BE2C (cell line): ENCODE results near the gene TBL3.

Source experiments
- DNase-seq: peaks from one replicate; pipeline ENCODE4 v3.0.0-alpha.2; 2020
- H3K27me3 ChIP-seq: fragments of 250-450 bp; sonication (Bioruptor Pico); 2 replicates; pipeline ENCODE4 v1.5.1; 2020; ENCODE audit warnings: mild to moderate bottlenecking
- H3K36me3 ChIP-seq: fragments of 250-450 bp; sonication (Bioruptor Pico); 2 replicates; pipeline ENCODE4 v1.5.1; 2020; ENCODE audit warnings: mild to moderate bottlenecking
- H3K4me1 ChIP-seq: fragments of 250-450 bp; sonication (Bioruptor Pico); 2 replicates; pipeline ENCODE4 v1.5.1; 2020
- H3K4me3 ChIP-seq: 2 replicates; pipeline ENCODE4 v1.5.1; 2011; ENCODE audit warnings: low read depth, low read length
- H3K9me3 ChIP-seq: fragments of 250-450 bp; sonication (Bioruptor Pico); 2 replicates; pipeline ENCODE4 v1.5.1; 2020
- CTCF ChIP-seq: IDR thresholded peaks from 2 replicates; pipeline ENCODE4 v1.5.1; 2012; ENCODE audit warnings: mild to moderate bottlenecking, low read depth, low read length

The TBL3 gene

DNA sequence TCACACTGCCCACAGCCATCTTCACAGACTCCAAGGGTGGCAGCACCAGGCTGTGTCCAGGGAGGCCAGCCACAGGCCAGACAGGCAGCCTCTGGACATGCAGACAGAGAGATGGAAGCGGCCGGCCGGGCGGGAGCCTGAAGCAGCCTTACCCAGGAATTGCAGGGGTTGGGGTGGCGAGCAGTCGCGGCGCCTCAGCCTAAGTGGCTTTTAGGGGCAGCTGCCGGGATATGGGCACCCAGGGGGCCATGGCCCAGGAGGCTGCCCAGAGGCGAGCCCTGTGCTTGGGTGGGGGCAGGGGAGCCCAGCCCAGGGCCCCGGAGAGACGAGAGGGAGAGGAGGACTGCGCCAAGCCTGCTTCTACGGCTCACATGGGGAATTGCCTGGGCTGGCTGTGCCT, 53.4 kb downstream of the TBL3 start:
- Histone ChIP-seq H3K4me1 (0 out of 2 replicates have a peak, but pooled peaks cover 4% of the 10 kb centered on the region), H3K27me3 (no peaks in the 10 kb centered on the region), H3K36me3 (no peaks in the 10 kb centered on the region), H3K4me3 (no peak overlapping the region), H3K9me3 (no peaks in the 10 kb centered on the region)
- DNase-seq = no peak
- no peak for TF ChIP-seq CTCF

GRCh38 chr16:2025878-2026460, 54.1 kb downstream of the TBL3 start:
- Histone ChIP-seq H3K4me1 (0 out of 2 replicates have a peak, but pooled peaks cover 4% of the 10 kb centered on the region), H3K36me3 (no peaks in the 10 kb centered on the region), H3K27me3 (no peaks in the 10 kb centered on the region), H3K9me3 (no peaks in the 10 kb centered on the region), H3K4me3 (no peak overlapping the region)
- TF ChIP-seq CTCF = no peak
- no peak for DNase-seq

DNA sequence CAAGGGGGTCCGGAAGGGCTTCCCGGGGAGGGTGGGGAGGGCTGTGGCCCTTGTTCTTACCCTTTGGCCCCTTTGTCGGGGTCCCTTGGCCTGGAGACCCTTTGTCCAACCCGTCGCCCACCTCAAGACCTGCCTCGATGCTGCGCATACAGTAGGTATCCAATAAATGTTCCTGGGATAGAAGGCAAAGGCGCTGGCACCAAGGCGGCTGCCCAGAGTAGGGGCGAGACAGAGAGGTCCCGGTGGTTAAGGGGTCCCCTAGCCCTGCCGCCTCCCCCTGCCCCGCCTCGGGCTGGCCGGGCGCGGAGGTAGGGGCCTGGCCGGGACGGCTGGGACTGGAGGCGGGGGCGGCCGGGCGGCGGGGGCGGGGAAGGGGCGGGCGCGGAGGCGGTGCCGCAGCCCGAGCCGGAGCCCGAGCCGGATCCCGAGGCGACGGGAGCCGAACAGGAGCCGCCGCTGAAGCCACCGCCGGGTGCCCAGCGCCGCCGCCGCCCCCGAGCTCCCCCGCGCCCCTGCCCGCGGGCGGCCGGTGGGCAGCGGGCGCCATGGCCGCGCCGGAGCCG, 54.7 kb downstream of the TBL3 start, which contains the start of gene NHERF2:
TSS of gene NHERF2 (plus strand) at position 442 of the 563 bp plus-strand sequence. CDS start at position 546, 104 bp downstream.
- Histone ChIP-seq H3K4me3 (peak within 1 kb of the TSS; percentile 33), H3K27me3 (no peaks in the 10 kb centered on the region), H3K9me3 (no peaks in the 10 kb centered on the region), H3K4me1 (0 out of 2 replicates have a peak, but pooled peaks cover 4% of the 10 kb centered on the region), H3K36me3 (no peaks in the 10 kb centered on the region)
- TF ChIP-seq CTCF = no peak
- DNase-seq = no peak

DNA sequence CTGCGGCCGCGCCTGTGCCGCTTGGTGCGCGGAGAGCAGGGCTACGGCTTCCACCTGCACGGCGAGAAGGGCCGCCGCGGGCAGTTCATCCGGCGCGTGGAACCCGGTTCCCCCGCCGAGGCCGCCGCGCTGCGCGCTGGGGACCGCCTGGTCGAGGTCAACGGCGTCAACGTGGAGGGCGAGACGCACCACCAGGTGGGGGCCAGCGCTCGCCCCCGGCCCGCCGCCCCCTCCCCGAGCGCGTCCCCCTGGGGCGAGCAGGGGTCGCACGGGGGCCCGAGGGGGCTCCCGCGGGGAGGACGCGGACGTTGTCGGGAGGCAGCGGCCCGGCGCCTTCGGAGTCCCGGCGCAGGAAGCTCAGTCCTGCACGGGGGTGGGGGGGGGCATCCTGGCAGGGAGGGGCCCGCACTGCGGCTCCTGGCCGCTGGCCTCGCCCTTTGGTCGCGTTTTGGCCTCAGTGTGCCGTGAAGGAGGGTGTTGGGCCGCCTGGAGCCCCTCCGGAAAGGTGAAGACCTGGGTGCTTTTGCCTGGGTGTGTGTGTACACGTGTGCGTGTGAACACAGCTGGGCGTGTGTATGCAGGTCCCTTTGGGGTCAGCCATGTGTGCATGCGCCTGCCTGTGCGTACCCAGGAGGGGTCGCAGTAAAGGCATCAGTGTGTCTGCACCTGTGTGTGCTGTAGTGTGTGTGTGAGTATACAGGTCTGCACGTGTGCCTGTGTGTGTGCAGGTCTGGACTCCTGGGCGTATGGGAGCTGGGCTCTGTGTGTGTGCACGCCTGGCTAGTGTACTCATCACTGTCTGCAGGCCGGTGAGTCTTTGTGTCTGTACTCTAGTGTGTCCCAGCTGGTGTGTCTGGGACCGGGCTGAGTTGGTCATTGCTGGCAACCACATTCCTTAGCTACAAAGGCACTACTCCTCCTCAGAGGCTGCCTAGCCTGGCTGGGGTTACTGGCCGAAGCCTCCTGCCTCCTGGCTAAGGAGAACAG, 55.5 kb downstream of the TBL3 start:
- H3K4me1 ChIP-seq = 0 out of 2 replicates have a peak, but pooled peaks cover 4% of the 10 kb centered on the region
- H3K9me3 ChIP-seq = no peaks in the 10 kb centered on the region
- H3K27me3 ChIP-seq = no peaks in the 10 kb centered on the region
- no peaks in the 10 kb centered on the region for H3K36me3 ChIP-seq
- TF ChIP-seq CTCF = no peak
- H3K4me3 ChIP-seq = peak overlapping the region; percentile 33
- DNase-seq = no peak

GRCh38 chr16:2028146-2028545, 56.3 kb downstream of the TBL3 start:
- no peaks in the 10 kb centered on the region for H3K36me3 ChIP-seq
- DNase-seq = no peak
- H3K4me3 ChIP-seq = no peak overlapping the region

More at GRCh38 chr16:2028146-2028545, 56.3 kb downstream of the TBL3 start:
- TF ChIP-seq CTCF = no peak
- H3K9me3 ChIP-seq = no peaks in the 10 kb centered on the region
- no peaks in the 10 kb centered on the region for H3K27me3 ChIP-seq
- 0 out of 2 replicates have a peak, but pooled peaks cover 4% of the 10 kb centered on the region for H3K4me1 ChIP-seq
